Renal cortical epithelial cell (primary cell): ENCODE results near the gene STIM2. TPM values are rescaled to one million over a fixed set of nuclear protein-coding genes. Genes with fewer than 3 reads are reported as not detected.
"Not testable (repeated sequence)": the region's sequence is repeated elsewhere in the genome, so short reads cannot be mapped to it uniquely, and the experiment has no call there.

ENCODE experiments used
- DNase-seq: peaks from one replicate; pipeline ENCODE4 v3.0.0-alpha.2; 2011; ENCODE audit warnings: low read depth
- total RNA-seq: library from RNA; depleted of rRNA; stranded (reverse); fragments of >200 nt; gene quantifications from 2 replicates; pipeline ENCODE4 v1.2.3, GENCODE V29; 2014

STIM2 gene
- total RNA-seq, 1 donor from 2014 or later, result 11.7 TPM

DNA sequence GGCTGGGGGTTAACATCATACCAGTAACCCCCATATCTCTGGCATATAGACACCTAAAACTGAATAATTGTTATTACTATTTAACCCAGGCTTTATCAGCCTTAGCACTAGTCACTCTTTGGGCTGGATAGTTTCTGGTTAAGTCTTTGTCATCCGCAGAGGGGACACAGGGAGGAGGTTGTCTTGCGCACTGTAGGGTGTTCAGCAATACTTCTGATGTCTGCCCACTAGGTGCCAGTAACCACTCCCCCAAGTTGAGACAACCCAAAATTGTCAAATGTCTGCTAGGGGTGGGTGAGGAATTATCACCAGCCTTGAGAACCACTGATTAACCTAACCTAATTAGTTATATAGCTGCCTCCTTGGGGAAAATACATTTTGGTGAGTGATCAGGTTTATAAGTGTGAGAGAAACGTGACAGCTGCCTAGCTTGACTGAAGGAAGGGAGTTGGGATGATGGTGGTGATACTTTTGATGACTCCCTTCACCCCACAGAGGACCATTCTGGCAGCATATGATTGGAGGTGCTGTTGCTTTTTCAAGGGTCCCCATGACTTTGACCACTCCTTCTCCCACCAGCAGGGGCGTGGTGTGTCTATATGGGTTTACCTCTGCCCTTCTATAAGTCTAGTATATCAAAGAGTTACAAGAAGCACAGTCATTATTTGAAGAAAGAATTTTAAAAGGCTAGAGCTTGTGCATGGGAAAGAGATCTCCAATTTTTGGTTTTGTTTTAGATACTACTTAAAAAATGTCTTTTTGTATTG lies 140.9 kb downstream of the STIM2 start:
- DNase-seq, result no peak

DNA sequence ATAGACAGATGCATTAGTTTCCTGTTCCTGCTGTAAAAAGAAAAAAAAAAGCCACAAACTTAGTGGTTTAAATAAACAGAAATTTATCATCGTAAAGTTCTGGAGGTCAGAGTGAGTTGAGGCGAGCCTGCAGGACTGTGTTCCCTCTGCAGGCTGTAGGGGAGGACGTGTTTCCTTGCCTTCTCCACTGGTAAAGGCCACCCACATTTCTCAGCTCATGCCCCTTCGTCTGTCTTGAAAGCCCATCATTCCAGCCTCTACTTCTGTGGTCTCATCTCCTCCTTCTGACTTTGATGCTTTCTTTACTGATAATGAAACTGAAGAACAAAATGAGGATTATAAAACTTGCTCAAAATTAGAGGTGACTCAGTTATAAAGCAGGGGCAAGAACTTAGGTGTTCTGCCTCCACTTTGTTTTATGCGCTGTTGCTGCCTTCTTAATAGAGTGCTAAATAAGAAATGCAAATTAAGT lies 143.0 kb downstream of the STIM2 start:
- DNase-seq, result no peak

DNA sequence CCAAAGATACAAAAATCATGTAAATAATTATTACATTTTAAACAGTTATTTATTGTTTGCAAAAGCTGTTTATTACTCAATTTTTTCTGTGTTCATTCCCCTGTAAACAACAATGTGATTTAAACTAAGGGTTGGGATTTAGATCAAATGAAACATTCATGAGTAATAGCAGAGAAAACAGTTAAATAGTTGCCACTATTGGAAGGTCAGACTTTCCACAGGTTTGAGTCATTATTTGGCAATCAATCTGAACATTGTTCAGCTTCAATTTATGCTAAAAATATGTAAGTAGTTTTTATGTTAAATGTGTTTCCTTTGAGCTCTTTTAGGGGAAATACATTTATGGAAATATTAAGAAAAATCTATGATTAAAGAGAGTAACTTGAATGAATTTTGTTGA lies 144.9 kb downstream of the STIM2 start:
- peak; percentile 65 for DNase-seq

DNA sequence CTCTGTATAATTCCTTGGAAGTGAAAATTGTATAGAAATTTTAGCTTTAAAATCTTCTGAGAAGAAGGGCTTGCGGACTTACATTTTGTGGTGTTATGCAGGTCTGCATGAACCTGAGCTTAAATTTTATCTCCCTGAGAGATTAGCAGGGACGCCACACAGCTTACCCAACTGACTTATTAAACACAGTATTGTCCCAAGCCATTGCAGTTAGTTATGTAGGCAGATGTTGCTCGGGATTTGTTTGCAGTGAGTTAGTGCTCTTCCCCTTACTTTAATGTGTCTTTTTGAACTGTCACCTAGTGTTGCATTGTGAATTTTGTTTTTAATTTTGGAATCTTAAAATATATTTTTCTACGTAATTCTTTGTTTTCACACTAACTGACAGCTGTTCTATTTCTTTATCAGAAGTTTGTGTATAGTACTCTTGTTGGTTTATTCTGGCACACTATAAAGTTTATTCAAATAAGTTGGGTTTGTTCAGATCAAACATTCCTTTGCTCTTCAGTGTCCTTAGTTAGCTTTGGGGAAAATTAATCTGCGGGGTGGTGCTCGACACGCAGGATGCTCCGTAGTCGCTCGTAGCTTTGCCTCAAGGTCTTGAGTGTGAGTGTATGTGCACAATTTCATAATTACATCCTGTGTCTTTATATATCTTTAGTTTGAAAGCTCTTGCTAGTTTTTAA lies 145.4 kb downstream of the STIM2 start:
- no peak for DNase-seq

DNA sequence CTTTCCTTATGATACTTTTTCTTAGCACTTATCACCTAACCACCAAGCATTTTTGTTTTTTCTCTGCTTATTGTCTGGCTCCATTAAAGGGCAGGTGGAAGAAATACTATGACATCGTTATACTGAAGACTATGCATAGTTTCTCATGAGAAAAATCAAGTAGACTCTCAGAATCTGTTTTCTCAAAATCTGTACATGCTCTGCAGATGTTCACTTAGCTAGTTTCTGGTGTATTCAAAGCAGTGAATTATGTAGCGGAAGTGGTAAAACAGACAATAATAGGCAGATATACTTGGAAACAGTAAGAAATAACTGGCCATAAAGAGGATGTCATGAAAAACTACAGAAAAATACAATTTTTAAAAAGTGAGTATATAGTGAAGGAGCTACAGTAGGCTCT lies 146.0 kb downstream of the STIM2 start:
- no peak for DNase-seq

DNA sequence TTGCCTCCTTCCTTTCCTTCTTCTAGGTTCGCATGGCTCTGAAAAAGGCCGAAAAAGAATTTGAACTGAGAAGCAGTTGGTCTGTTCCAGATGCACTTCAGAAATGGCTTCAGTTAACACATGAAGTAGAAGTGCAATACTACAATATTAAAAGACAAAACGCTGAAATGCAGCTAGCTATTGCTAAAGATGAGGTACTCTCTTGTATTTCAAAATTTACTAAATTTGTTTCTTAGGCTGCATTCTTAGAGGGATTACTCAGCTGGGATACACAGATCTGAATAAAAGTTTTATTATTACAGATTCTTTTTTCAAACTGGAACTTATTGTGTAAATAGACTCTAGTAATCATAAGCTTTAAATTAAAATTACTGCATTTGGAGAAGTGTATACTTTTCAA lies 146.9 kb downstream of the STIM2 start:
- no peak for DNase-seq

DNA sequence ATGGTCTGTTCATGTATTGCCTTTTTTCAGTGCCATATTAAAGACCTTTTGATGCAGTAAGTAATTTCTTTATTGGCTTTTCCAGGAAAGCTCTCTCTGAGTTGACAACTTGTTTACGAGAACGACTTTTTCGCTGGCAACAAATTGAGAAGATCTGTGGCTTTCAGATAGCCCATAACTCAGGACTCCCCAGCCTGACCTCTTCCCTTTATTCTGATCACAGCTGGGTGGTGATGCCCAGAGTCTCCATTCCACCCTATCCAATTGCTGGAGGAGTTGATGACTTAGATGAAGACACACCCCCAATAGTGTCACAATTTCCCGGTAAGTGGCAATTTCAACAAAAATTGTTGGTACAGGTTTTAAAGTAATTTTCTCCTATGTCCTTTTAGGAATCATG lies 148.0 kb downstream of the STIM2 start:
- no peak for DNase-seq

DNA sequence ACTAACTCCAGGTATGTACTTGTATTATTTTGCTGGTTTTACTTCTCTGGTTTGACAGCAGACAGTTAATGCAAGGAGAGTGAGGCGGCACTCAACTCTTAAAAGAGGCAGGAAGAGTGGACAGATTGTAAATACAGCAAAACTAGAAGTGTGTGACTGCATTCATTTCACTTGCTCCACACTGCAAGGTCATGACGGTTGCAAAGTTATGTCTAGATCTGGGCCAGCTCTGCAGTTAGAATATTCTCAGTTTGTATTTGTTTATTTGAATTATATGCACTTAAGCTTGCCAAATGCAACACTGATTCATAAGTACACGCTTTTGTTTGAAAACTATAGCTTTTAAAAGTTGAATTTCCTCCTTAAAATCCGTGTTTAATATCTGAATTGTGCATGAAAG lies 148.9 kb downstream of the STIM2 start:
- no peak for DNase-seq

DNA sequence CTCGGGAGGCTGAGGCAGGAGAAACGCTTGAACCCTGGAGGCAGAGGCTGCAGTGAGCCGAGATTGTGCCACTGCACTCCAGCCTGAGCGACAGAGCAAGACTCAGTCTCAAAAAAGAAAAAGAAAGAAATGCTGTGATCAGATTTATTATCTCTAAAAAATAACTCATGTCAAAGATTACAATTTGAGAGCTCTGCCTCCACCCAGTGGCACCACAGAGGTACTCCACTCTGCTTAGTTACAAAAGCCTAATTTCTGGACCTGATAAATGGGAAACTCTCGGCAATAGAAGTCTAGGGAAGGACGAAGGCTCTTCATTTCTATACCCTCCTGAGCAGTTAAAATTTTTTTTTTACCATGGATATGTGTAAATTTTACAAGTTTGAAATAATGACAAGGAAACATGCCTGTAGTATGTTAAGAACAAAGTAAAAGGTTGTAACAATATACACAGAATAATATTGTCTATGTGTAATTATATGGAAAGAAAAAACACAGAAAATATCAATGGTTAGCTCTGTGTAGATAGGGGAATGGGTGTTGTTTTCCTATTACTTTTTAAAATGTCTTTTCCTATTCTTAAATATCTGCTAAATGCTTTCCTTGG lies 149.8 kb downstream of the STIM2 start:
- DNase-seq, result peak; percentile 58

DNA sequence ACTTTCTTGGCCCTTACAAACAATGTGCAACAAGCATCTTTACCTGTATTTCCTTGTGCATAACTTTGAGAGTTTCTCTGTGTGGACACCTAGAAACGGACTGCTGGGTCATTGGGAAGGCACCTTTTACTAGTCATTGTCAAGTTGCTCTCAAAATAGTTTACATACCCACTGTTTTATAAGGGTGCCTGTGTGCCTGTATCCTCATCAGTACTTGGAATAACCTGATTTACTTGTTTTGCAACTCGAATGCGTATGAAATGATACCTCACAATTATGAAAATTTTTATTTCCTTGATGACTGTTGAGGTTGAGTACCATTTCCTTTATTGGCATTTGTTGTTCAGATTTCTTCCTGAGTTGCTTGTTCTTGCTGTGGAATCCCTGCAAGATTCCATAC lies 150.8 kb downstream of the STIM2 start:
- peak; percentile 9 for DNase-seq

DNA sequence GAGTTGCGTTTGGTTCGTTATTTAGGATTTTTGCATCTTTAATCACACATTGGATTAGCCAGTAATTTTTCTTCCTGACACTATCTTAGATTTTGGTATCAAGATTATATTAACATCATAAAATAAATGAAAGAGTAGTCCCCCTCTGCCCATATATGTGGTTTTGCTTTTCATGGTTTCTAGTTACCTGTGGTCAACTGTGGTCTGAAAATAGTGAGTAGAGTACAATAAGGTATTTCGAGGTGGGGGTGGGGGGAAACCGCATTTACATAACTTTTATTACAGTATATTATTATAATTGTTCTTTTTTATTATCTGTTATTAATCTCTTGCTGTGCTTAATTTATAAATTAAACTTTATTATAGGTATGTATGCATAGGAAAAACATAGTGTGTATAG lies 152.4 kb downstream of the STIM2 start:
- DNase-seq, result no peak

DNA sequence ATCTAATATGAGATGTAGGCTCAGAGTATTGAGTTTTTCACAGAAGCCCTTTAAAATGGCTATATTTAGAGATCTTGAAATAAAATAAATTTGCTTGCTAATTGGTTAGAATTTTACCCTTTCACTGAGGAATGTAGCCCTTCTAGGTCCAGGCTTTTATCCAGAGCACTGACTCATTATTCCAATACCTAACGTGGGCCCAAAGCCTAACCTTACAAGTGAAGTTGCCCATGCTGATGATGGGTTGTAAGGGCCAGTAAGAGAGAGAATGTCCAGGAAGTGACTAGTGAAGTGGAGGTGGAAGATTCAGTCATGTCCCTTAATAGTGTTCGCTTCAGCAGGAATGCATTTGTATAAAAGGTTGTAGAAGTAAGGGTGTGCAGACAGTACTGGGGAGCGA lies 155.9 kb downstream of the STIM2 start:
- DNase-seq, result no peak

DNA sequence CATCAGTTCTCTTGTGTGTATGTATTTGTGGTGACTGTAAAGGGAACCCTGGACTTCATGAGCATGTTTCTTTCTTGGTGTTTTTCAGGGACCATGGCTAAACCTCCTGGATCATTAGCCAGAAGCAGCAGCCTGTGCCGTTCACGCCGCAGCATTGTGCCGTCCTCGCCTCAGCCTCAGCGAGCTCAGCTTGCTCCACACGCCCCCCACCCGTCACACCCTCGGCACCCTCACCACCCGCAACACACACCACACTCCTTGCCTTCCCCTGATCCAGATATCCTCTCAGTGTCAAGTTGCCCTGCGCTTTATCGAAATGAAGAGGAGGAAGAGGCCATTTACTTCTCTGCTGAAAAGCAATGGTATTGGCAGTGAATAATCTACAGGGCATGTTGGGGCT lies 157.0 kb downstream of the STIM2 start:
- no peak for DNase-seq

DNA sequence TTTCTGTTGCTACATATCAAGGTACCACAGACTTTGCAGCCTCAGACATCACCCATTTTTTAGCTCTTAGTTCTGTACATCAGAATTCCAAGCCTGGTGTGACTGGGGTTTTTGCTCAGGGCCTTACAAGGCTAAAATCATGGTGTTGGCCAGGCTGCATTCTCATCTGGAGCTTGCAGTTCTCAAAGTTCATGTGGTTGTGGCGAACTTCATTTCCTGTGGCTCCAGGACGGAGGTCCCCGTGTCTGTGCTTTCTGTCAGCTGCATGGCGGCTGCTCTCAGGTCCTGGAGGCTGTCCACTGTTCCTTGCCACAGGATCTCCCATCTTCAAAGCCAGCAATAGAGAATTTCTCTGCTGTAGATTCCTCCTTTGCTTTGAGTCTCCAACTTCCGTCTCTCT lies 157.4 kb downstream of the STIM2 start:
- no peak for DNase-seq

DNA sequence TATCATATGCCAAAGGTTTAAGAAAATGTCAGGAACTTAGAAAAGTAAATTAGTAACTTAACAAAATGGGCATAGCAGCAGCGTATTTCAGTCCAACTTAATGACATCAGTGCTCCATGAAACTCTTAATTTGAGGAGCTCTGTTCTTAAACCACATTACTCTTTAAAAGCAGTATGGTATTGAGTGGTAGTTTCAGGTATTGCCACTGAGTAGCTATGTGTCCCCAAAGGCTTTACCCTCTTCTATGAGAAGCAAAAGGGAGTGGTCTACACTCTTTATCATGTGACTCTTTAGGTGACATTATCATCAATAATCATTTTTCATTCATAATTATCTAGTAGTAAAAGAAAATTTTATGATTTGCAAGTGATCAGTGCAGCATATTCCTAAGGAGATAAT lies 158.3 kb downstream of the STIM2 start:
- no peak for DNase-seq

DNA sequence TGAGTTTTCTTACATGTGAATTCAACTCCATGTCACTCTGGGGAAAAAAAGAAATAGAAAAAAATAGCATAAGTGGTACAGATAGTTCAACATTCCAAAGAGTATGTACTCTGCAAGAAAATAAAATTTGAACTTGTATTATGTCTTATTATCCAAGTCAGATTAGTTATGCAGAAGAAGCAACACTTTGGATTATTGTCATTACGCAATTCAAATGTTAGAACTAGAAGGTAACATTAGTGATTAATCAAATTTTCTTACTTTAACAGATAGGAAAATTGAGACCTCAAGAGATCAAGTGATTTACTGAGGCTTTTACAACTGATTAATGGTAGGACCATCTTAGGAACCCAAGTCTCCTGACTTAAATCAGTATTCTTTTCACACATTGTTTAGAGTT lies 159.1 kb downstream of the STIM2 start:
- DNase-seq, result no peak

DNA sequence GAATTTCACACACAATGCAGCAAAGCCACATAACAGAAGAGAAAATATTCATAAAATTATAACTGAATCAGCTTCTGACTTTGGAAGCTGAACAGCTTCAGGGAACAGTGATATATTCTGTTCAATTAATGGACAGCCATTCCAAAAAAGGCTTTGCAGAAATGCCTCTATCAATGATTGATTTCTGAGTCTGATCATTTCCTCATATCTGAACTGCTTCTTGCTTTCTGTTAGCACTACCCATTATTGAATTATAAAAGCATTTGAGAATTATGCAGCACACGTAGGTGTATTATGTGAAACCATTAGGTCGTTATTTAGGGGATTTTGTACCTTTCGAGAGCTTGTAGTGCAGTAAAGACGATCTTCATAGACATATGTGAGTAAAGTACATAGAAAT lies 159.6 kb downstream of the STIM2 start:
- peak; percentile 25 for DNase-seq

DNA sequence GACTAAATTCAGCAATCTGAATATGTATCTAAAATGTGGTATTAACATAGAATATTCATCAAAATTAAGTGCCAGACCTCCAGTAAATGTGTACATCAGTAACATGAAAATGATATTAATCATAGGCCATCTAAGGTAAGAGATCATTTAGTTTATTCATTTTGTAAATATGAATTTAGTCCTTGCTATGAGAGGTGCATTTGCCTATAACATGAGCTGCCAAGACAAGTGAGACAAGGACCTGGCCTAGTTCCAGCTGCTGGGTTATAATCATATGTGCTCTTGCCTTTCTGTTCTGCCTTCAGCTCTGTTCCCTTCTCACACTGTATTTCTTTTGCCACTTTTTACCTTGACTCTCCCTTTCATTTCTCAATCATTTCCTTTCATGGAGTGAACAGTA lies 160.0 kb downstream of the STIM2 start:
- no peak for DNase-seq

DNA sequence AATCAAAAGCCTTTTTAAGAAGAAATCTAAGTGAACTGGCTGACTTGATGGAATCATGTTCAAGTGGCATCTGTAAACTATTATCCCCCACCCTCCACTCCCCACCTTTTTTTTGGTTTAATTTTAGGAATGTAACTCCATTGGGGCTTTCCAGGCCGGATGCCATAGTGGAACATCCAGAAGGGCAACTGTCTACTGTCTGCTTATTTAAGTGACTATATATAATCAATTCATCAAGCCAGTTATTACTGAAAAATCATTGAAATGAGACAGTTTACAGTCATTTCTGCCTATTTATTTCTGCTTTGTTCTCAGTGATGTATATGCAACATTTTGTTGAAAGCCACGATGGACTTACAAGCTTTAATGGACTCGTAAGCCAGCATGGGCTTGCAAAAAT lies 162.3 kb downstream of the STIM2 start:
- DNase-seq, result no peak

DNA sequence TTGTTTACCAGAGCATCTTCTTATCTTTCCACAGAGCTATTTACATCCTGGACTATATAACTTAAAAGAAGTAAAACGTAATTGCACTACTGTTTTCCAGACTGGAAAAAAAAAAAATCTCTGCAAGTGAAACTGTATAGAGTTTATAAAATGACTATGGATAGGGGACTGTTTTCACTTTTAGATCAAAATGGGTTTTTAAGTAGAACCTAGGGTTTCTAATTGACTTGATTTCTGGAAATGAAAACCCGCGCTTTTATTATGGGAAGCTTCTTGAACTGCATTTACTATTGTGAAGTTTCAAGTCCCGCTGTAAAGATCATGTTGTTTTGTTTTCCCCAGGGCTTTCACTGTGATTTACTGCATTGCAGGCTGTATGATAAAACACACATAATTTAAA lies 162.7 kb downstream of the STIM2 start:
- DNase-seq, result no peak

DNA sequence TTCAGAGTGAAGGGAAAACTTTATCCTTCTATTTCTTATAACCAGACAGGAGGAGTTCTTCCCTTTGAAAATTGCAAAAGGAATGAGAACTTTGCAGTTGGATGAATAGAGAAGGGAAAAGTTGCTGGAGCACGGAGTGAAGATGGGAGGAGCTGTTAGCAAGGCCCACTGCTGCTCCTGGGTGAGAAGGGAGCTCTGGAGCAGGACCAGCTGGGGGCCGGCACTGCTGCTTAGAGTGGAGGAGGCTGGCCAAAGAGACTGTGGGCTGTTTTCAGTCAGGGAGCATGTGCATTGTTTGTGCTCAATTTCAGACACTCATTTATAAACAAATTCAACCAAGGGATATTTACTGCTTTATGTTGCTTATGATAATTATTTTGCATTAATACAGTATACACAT lies 164.2 kb downstream of the STIM2 start:
- no peak for DNase-seq

DNA sequence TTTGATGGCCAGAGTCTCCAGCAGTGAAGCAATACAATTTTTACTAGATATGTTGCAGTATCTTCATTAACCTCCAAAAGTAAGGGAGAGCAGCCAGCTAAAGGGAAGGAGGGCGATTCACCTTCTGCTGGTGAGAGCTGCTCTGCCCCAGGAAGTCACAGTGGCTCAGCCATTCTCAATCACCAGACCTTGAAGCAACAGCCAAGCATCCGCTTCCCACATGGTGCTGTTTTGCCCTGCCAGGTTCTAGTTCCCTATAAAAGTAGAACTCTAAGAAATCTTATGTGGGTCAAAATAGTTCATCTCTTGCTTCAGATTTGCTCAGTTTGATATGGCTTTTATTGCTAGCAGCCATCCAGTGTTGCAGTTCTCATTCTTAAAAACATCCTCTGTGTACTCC lies 166.8 kb downstream of the STIM2 start:
- no peak for DNase-seq

DNA sequence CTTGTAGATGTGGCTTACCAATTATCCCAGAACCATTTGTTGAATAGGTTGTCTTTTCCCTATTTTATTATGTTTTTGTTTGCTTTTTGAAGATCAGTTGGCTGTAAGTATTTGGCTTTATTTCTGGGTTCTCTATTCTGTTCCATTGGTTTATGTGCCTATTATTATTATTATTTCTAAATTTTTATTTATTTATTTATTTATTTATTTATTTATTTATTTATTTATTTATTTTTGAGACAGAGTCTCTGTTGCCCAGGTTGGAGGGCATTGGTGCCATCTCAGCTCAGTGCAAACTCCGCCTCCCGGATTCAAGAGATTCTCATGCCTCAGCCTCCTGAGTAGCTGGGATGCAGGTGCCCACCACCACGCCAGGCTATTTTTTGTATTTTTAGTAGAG lies 174.5 kb downstream of the STIM2 start:
- DNase-seq, result not testable (repeated sequence)
